GM21576 (cell line): ENCODE data around the gene MAPT.

Source experiments
- ATAC-seq: cut with Tn5 transposase; IDR thresholded peaks from one replicate; pipeline ENCODE4 v1.9.1; 2021; ENCODE audit warnings: mild to moderate bottlenecking, moderate library complexity; ENCODE audit not compliant: unreplicated experiment

Gene MAPT

GRCh38 chr17:46025510-46026165, 131.3 kb downstream of the MAPT start:
- no peak for ATAC-seq

GRCh38 chr17:46026166-46027047, 132.1 kb downstream of the MAPT start:
- ATAC-seq: no peak

- no peak for ATAC-seq
Observed at GRCh38 chr17:46027048-46027975, 133.0 kb downstream of the MAPT start.

GRCh38 chr17:46027976-46028325, 133.6 kb downstream of the MAPT start:
- ATAC-seq: no peak

- no peak for ATAC-seq
Observed at GRCh38 chr17:46028374-46028773, 134.0 kb downstream of the MAPT start.

- no peak for ATAC-seq
Observed at GRCh38 chr17:46028981-46029565, 134.7 kb downstream of the MAPT start.

GRCh38 chr17:46029627-46030026, 135.3 kb downstream of the MAPT start:
- no peak for ATAC-seq

- ATAC-seq: no peak
Observed at GRCh38 chr17:46030752-46031151, 136.4 kb downstream of the MAPT start.

- ATAC-seq: no peak
Observed at GRCh38 chr17:46031440-46031839, 137.1 kb downstream of the MAPT start.

GRCh38 chr17:46031920-46032319, 137.6 kb downstream of the MAPT start:
- ATAC-seq: no peak

GRCh38 chr17:46032909-46033308, 138.6 kb downstream of the MAPT start:
- ATAC-seq: no peak

GRCh38 chr17:46033392-46033791, 139.0 kb downstream of the MAPT start:
- ATAC-seq: no peak

GRCh38 chr17:46035112-46035818, 140.9 kb downstream of the MAPT start:
- no peak for ATAC-seq

- no peak for ATAC-seq
Observed at GRCh38 chr17:46036491-46036890, 142.1 kb downstream of the MAPT start.

- ATAC-seq: no peak
Observed at GRCh38 chr17:46037722-46038255, 143.4 kb downstream of the MAPT start.

- ATAC-seq: no peak
Observed at GRCh38 chr17:46038414-46038813, 144.1 kb downstream of the MAPT start.

- no peak for ATAC-seq
Observed at GRCh38 chr17:46038937-46039336, 144.6 kb downstream of the MAPT start.

- no peak for ATAC-seq
Observed at GRCh38 chr17:46039592-46040186, 145.3 kb downstream of the MAPT start.

- no peak for ATAC-seq
Observed at GRCh38 chr17:46042246-46042645, 147.9 kb downstream of the MAPT start.

GRCh38 chr17:46042925-46043324, 148.6 kb downstream of the MAPT start:
- no peak for ATAC-seq
